ENCODE data around the gene CSPG4. TPM values are rescaled to one million over a fixed set of nuclear protein-coding genes. Genes with fewer than 3 reads are reported as not detected.
A peak's percentile ranks its signal among the peaks of the same experiment; 100 is the strongest.

CSPG4 gene
- total and polyA plus RNA-seq, 2 of the 8 experiments (the other 6 are each of a cell fraction or from before 2014, with no cell fraction given), result 1.4 to 3.0 TPM

DNA sequence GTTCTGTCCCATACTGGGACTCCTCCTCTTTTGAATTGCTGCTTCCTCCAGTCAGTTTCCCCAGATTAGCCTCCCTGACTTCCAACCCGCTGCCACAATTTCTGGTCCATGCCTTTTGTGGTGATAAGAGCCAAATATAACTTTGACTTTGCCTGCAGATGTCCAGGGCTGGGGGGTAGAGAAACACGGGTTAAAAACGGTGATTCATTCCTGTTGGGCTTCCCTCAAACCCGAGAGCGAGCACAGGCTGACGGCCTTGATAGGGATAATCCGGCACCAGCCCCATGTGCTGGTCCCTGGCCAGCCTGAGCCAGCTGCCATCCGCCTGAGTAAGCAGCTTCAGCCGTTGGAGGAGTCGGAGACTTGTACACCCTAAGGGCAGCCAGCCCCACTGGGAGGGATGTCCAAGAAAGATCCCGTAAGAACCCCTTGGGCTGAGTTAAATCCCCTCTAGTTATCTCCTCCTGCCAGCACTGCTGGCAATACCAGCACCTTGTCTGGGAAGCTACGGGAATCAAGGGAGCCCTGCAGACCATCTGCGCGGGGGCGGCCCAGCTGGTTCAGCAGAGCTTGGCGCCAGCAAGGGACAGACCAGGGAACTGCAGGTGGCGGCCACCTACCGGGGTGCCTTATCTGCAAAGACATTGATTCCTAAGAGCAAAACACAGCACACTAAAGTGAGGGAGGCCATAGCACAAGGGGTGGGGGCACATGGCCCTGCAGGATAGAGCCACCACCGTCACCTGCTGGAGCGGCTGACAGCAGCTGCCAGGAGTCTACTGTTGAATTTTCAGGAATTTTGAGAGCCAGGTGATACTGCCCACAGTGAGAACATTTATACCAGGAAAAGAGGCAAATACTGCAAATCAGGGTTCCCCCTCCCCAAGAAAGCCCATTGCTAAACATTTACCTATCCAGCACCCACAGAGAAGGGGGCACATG, 18.1 kb downstream of the CSPG4 start (continued):
- TF ChIP-seq CEBPB (IDR thresholded peaks at IDR 0.05; ENCODE audit: low read depth, low read length) (no peak), MAX (IDR thresholded peaks at IDR 0.05) (peak; percentile 32; the same call in 1 of the 2 replicates), POU5F1 (IDR thresholded peaks at IDR 0.05; ENCODE audit: low read depth, low read length) (no peak), NANOG (IDR thresholded peaks at IDR 0.05; ENCODE audit: insufficient read depth, low read depth, low read length, poor library complexity, severe bottlenecking) (no peak), TAF7 (optimal IDR thresholded peaks at IDR 0.05; ENCODE audit: borderline replicate concordance, low read depth, low read length) (no peak)

All from H1 (cell line).